Small intestine (tissue), 7 donors: Measurements from ENCODE around the gene PCDHA2. TPM values are rescaled to one million over a fixed set of nuclear protein-coding genes. Genes with fewer than 3 reads are reported as not detected.
A peak's percentile ranks its signal among the peaks of the same experiment; 100 is the strongest.
"Not testable (repeated sequence)": the region's sequence is repeated elsewhere in the genome, so short reads cannot be mapped to it uniquely, and the experiment has no call there.

ENCODE experiments used
- DNase-seq, 2 donors: peaks; one replicate each; pipeline versions ENCODE4 v3.0.0 to v3.0.0-alpha.2; 2013
- FAIRE-seq: peaks from 2 replicates; lab custom pipeline; 2012; peaks lifted over from hg19 to GRCh38; lab: Jason Lieb, UNC
- H3K27ac ChIP-seq, 3 donors: one replicate each; pipeline ENCODE4 v1.5.1; 2013; ENCODE audit warnings: low read length in 2 of 3, mild to moderate bottlenecking in 2 of 3, control low read depth in 1 of 3, inconsistent platforms in 1 of 3, low read depth in 1 of 3, moderate library complexity in 1 of 3
- H3K27me3 ChIP-seq, 3 donors: one replicate each; pipeline ENCODE4 v1.6.1; 2013; ENCODE audit warnings: low read length in 3 of 3, inconsistent platforms in 1 of 3; ENCODE audit not compliant: control insufficient read depth in 3 of 3, insufficient read depth in 3 of 3
- H3K36me3 ChIP-seq, 3 donors: one replicate each; pipeline ENCODE4 v1.6.1; 2013; ENCODE audit warnings: low read length in 3 of 3, inconsistent platforms in 1 of 3, low read depth in 1 of 3, mild to moderate bottlenecking in 1 of 3, moderate library complexity in 1 of 3; ENCODE audit not compliant: control insufficient read depth in 3 of 3, insufficient read depth in 2 of 3
- H3K4me1 ChIP-seq, 3 donors: one replicate each; pipeline ENCODE4 v1.6.1; 2013; ENCODE audit warnings: low read length in 2 of 3, inconsistent platforms in 1 of 3, low read depth in 1 of 3, mild to moderate bottlenecking in 1 of 3, moderate library complexity in 1 of 3; ENCODE audit not compliant: control insufficient read depth in 3 of 3, insufficient read depth in 2 of 3
- H3K4me3 ChIP-seq, 3 donors: one replicate each; pipeline ENCODE4 v1.5.1; 2013; ENCODE audit warnings: low read length in 3 of 3, control low read depth in 1 of 3, inconsistent platforms in 1 of 3, low read depth in 1 of 3, mild to moderate bottlenecking in 1 of 3, moderate library complexity in 1 of 3
- H3K9me3 ChIP-seq, 2 donors: one replicate each; pipeline ENCODE4 v1.6.1; 2013; ENCODE audit warnings: low read depth in 1 of 2, low read length in 1 of 2; ENCODE audit not compliant: control insufficient read depth in 2 of 2, insufficient read depth in 1 of 2
- WGBS, 3 donors: extraction: QIAGEN DNeasy Blood & Tissue Kit; methylation state at CpG; one replicate each; pipeline ENCODE4 v1.1.7; 2013; 5-methylcytosine and 5-hydroxymethylcytosine counted together
- polyA plus RNA-seq, 4 donors: library from polyadenylated mRNA; stranded (reverse) in 3 of 4; unstranded in 1 of 4; fragments of 200-250 nt in 3 of 4; fragments of 120-200 nt in 1 of 4; gene quantifications; one replicate each; pipeline versions ENCODE4 v1.2.1 to v1.2.3, GENCODE V29; 2013
- donor health status: healthy with polysubstance abuse.
- donor health status: control.
- donor health status: control.
- donor health status: Bipolar disorder and iron deficiency.
- donor health status: healthy.

The PCDHA2 gene
- polyA plus RNA-seq, 4 donors: 0.06 to 0.07 TPM; not detected in 2

GRCh38 chr5:140802781-140803271, 8.2 kb downstream of the PCDHA2 start:
- Histone ChIP-seq H3K27ac (no peak overlapping the region), H3K27me3 (peaks cover 0 to 14% (median 0%) of the 10 kb centered on the region in 3 donors), H3K9me3 (peaks cover 6 to 29% of the 10 kb centered on the region in 2 donors), H3K4me1 (no peaks in the 10 kb centered on the region), H3K36me3 (no peaks in the 10 kb centered on the region), H3K4me3 (no peak overlapping the region)
- 57 to 74% (median 66%) methylated on average over 51 to 53 of the region's 53 CpGs for WGBS, 3 donors
- FAIRE-seq: no peak
- no peak for DNase-seq

GRCh38 chr5:140806834-140807775, 12.5 kb downstream of the PCDHA2 start, which contains the start of gene PCDHA4:
Gene PCDHA4, plus strand, starts transcription at chr5:140807068.
- Histone ChIP-seq H3K36me3 (no peaks in the 10 kb centered on the region), H3K4me1 (no peaks in the 10 kb centered on the region), H3K27ac (no peak within 1 kb of the TSS), H3K9me3 (peaks cover 4 to 37% of the 10 kb centered on the region in 2 donors), H3K27me3 (peaks cover 0 to 9% (median 0%) of the 10 kb centered on the region in 3 donors), H3K4me3 (peak within 1 kb of the TSS in 1 of 3 donors; percentile 13)
- no peak for FAIRE-seq
- DNase-seq: no peak
- WGBS, 3 donors: 21 to 43% (median 40%) methylated on average over 32 to 38 of the region's 47 CpGs

- peaks cover 0 to 25% of the 10 kb centered on the region in 2 donors for H3K9me3 ChIP-seq
- not testable (repeated sequence) for H3K4me3 ChIP-seq, DNase-seq, H3K27me3 ChIP-seq, FAIRE-seq, H3K27ac ChIP-seq, H3K4me1 ChIP-seq, H3K36me3 ChIP-seq
- 65 to 84% (median 79%) methylated on average over 62 of the region's 62 CpGs for WGBS, 3 donors
These were observed 13.7 kb downstream of the PCDHA2 start for GRCh38 chr5:140808241-140808888.

- H3K9me3 ChIP-seq: peaks cover 0 to 29% of the 10 kb centered on the region in 2 donors
- H3K36me3 ChIP-seq: no peaks in the 10 kb centered on the region
- no peak for FAIRE-seq
- peaks cover 0 to 6% (median 0%) of the 10 kb centered on the region in 3 donors for H3K27me3 ChIP-seq
- 72 to 84% (median 82%) methylated on average over 40 to 43 of the region's 43 CpGs for WGBS, 3 donors
- DNase-seq: no peak
- no peak overlapping the region for H3K27ac ChIP-seq
- H3K4me3 ChIP-seq: no peak overlapping the region
- H3K4me1 ChIP-seq: no peaks in the 10 kb centered on the region
These were observed 14.2 kb downstream of the PCDHA2 start for GRCh38 chr5:140808889-140809291.

- Histone ChIP-seq H3K36me3 (no peaks in the 10 kb centered on the region), H3K27me3 (peaks cover 0 to 2% (median 0%) of the 10 kb centered on the region in 3 donors), H3K9me3 (peaks cover 4 to 35% of the 10 kb centered on the region in 2 donors), H3K4me3 (no peak within 1 kb of the TSS), H3K27ac (no peak within 1 kb of the TSS), H3K4me1 (no peaks in the 10 kb centered on the region)
- FAIRE-seq: no peak
- peak; percentile 4 to 5 for DNase-seq
- 36 to 51% (median 49%) methylated on average over 39 of the region's 39 CpGs for WGBS, 3 donors
These were observed 27.0 kb downstream of the PCDHA2 start, which contains the start of gene PCDHA5 for GRCh38 chr5:140821375-140822280. Gene PCDHA5, plus strand, starts transcription at chr5:140821613.

GRCh38 chr5:140822281-140822629, 27.6 kb downstream of the PCDHA2 start:
- peaks cover 4 to 29% of the 10 kb centered on the region in 2 donors for H3K9me3 ChIP-seq
- H3K36me3 ChIP-seq: no peaks in the 10 kb centered on the region
- no peak overlapping the region for H3K4me3 ChIP-seq
- no peaks in the 10 kb centered on the region for H3K4me1 ChIP-seq
- peaks cover 0 to 2% (median 0%) of the 10 kb centered on the region in 3 donors for H3K27me3 ChIP-seq
- WGBS, 3 donors: 29 to 31% (median 30%) methylated on average over 6 of the region's 6 CpGs
- H3K27ac ChIP-seq: no peak overlapping the region
- no peak for DNase-seq
- no peak for FAIRE-seq

GRCh38 chr5:140822969-140823368, 28.3 kb downstream of the PCDHA2 start:
- not testable (repeated sequence) for H3K27me3 ChIP-seq, H3K4me3 ChIP-seq, DNase-seq, FAIRE-seq, H3K27ac ChIP-seq, H3K4me1 ChIP-seq, H3K36me3 ChIP-seq
- WGBS, 3 donors: 59 to 78% (median 78%) methylated on average over 40 to 48 of the region's 48 CpGs
- peaks cover 4 to 31% of the 10 kb centered on the region in 2 donors for H3K9me3 ChIP-seq
